SU-DHL-6 (cell line): ENCODE results near the gene MDN1.

Source experiments
- H2AFZ ChIP-seq: fragments of 200-600 bp; sonication (generic); 2 replicates; pipeline ENCODE4 v1.6.1; 2014; ENCODE audit warnings: low read depth, mild to moderate bottlenecking, moderate library complexity, mixed read lengths, antibody characterized with exemption, low read length; ENCODE audit not compliant: severe bottlenecking
- H3F3A ChIP-seq: fragments of 200-600 bp; shearing (Covaris generic); 2 replicates; pipeline ENCODE4 v1.6.0; 2016; ENCODE audit warnings: antibody characterized with exemption, mild to moderate bottlenecking; ENCODE audit not compliant: insufficient read depth
- H3K27ac ChIP-seq: fragments of 200-600 bp; sonication (generic); 2 replicates; pipeline ENCODE4 v1.5.1; 2016; ENCODE audit warnings: low read depth, mild to moderate bottlenecking, low read length, moderate library complexity, mixed read lengths
- H3K27me3 ChIP-seq: fragments of 200-600 bp; sonication (generic), shearing (Covaris generic); 2 replicates; pipeline ENCODE4 v1.6.0; 2014; ENCODE audit warnings: mild to moderate bottlenecking, low read length
- H3K36me3 ChIP-seq: fragments of 200-600 bp; sonication (generic); 2 replicates; pipeline ENCODE4 v1.6.1; 2014; ENCODE audit warnings: mild to moderate bottlenecking, low read length, mixed read lengths
- H3K4me2 ChIP-seq: fragments of 300-600, 200-600 bp; shearing (Covaris generic), sonication (generic); 2 replicates; pipeline ENCODE4 v1.6.0; 2014; ENCODE audit warnings: low read length, low read depth, mild to moderate bottlenecking; ENCODE audit not compliant: poor library complexity, severe bottlenecking
- H3K4me3 ChIP-seq: fragments of 200-600 bp; sonication (generic); 2 replicates; pipeline ENCODE4 v1.5.1; 2014; ENCODE audit warnings: antibody characterized with exemption, low read length, mild to moderate bottlenecking, mixed read lengths; ENCODE audit not compliant: insufficient read depth, poor library complexity, severe bottlenecking
- H3K79me2 ChIP-seq: fragments of 200-600 bp; sonication (generic); 2 replicates; pipeline ENCODE4 v1.6.1; 2014; ENCODE audit warnings: mild to moderate bottlenecking, low read length, moderate library complexity; ENCODE audit not compliant: insufficient read depth
- H3K9ac ChIP-seq: fragments of 200-600 bp; sonication (generic); 2 replicates; pipeline ENCODE4 v1.7.0; 2014; ENCODE audit warnings: mild to moderate bottlenecking, low read length
- H3K9me2 ChIP-seq: fragments of 200-600 bp; sonication (generic); replicated peaks from 2 replicates; pipeline ENCODE4 v1.6.1; 2014; ENCODE audit warnings: low read length; ENCODE audit not compliant: insufficient read depth
- H3K9me3 ChIP-seq: fragments of 200-600 bp; sonication (generic); 2 replicates; pipeline ENCODE4 v1.6.1; 2014; ENCODE audit warnings: low read length, mixed read lengths; ENCODE audit not compliant: insufficient read depth
- H4K20me1 ChIP-seq: fragments of 200-600 bp; sonication (generic); 2 replicates; pipeline ENCODE4 v1.6.1; 2014; ENCODE audit warnings: low read depth, mild to moderate bottlenecking, antibody characterized with exemption, low read length, moderate library complexity, mixed read lengths
- CTCF ChIP-seq: fragments of 200-600 bp; sonication (generic); IDR thresholded peaks from one replicate; pipeline ENCODE4 v1.5.1; 2017; ENCODE audit warnings: antibody characterized with exemption, mild to moderate bottlenecking, low read length, moderate library complexity; ENCODE audit not compliant: insufficient read depth, poor library complexity, severe bottlenecking
- EZH2phosphoT487 ChIP-seq: fragments of 200-600 bp; sonication (generic), shearing (Covaris generic); conservative IDR thresholded peaks from 2 replicates; pipeline ENCODE4 v1.6.1; 2018; ENCODE audit warnings: mild to moderate bottlenecking, antibody characterized with exemption, low read length, moderate library complexity, mixed read lengths

Gene MDN1

GRCh38 chr6:89708316-89708715 is 111.3 kb downstream of the MDN1 start:
- no peaks in the 10 kb centered on the region for H3K9me3 ChIP-seq
- no peak overlapping the region for H3K9ac ChIP-seq
- H3K36me3 ChIP-seq = peaks cover 53% of the 10 kb centered on the region
- H3K4me3 ChIP-seq = no peak overlapping the region
- TF ChIP-seq CTCF = no peak
- no peak for TF ChIP-seq EZH2phosphoT487
- H2AFZ ChIP-seq = no peak overlapping the region
- H3K27me3 ChIP-seq = no peaks in the 10 kb centered on the region
- H3K4me2 ChIP-seq = no peak overlapping the region
- H3K79me2 ChIP-seq = no peaks in the 10 kb centered on the region
- H4K20me1 ChIP-seq = no peaks in the 10 kb centered on the region
- no peaks in the 10 kb centered on the region for H3F3A ChIP-seq
- no peak overlapping the region for H3K27ac ChIP-seq
- H3K9me2 ChIP-seq = no peaks in the 10 kb centered on the region

- H3K79me2 ChIP-seq = no peaks in the 10 kb centered on the region
- no peaks in the 10 kb centered on the region for H4K20me1 ChIP-seq
- H3K27ac ChIP-seq = no peak overlapping the region
- peaks cover 48% of the 10 kb centered on the region for H3K36me3 ChIP-seq
- H2AFZ ChIP-seq = no peak overlapping the region
- no peaks in the 10 kb centered on the region for H3F3A ChIP-seq
- H3K9me2 ChIP-seq = no peaks in the 10 kb centered on the region
- H3K27me3 ChIP-seq = no peaks in the 10 kb centered on the region
- no peak overlapping the region for H3K4me3 ChIP-seq
- no peak overlapping the region for H3K9ac ChIP-seq
- TF ChIP-seq EZH2phosphoT487 (no peak), CTCF (no peak)
- no peaks in the 10 kb centered on the region for H3K9me3 ChIP-seq
- no peak overlapping the region for H3K4me2 ChIP-seq
These were observed 111.8 kb downstream of the MDN1 start for GRCh38 chr6:89707766-89708165.

- no peak overlapping the region for H3K27ac ChIP-seq
- peaks cover 59% of the 10 kb centered on the region for H3K36me3 ChIP-seq
- no peaks in the 10 kb centered on the region for H3K9me3 ChIP-seq
- no peaks in the 10 kb centered on the region for H3K79me2 ChIP-seq
- H3K9me2 ChIP-seq = no peaks in the 10 kb centered on the region
- H3K9ac ChIP-seq = no peak overlapping the region
- no peaks in the 10 kb centered on the region for H3F3A ChIP-seq
- no peak overlapping the region for H3K4me3 ChIP-seq
- H4K20me1 ChIP-seq = no peaks in the 10 kb centered on the region
- no peaks in the 10 kb centered on the region for H3K27me3 ChIP-seq
- no peak overlapping the region for H3K4me2 ChIP-seq
- no peak overlapping the region for H2AFZ ChIP-seq
- TF ChIP-seq EZH2phosphoT487 (no peak), CTCF (no peak)
These were observed 113.5 kb downstream of the MDN1 start for GRCh38 chr6:89706121-89706520.

GRCh38 chr6:89703292-89703691 is 116.3 kb downstream of the MDN1 start:
- TF ChIP-seq CTCF (no peak), EZH2phosphoT487 (no peak)
- H3K79me2 ChIP-seq = no peaks in the 10 kb centered on the region
- no peak overlapping the region for H3K27ac ChIP-seq
- peaks cover 59% of the 10 kb centered on the region for H3K36me3 ChIP-seq
- no peaks in the 10 kb centered on the region for H3K27me3 ChIP-seq
- no peaks in the 10 kb centered on the region for H3K9me2 ChIP-seq
- no peaks in the 10 kb centered on the region for H3F3A ChIP-seq
- no peak overlapping the region for H3K9ac ChIP-seq
- no peak overlapping the region for H3K4me3 ChIP-seq
- no peaks in the 10 kb centered on the region for H3K9me3 ChIP-seq
- no peaks in the 10 kb centered on the region for H4K20me1 ChIP-seq
- no peak overlapping the region for H3K4me2 ChIP-seq
- no peak overlapping the region for H2AFZ ChIP-seq
